ENCODE measurements around the gene SP100.
"Not testable (repeated sequence)": the region's sequence is repeated elsewhere in the genome, so short reads cannot be mapped to it uniquely, and the experiment has no call there.

Gene SP100

GRCh38 chr2:230455005-230455684 lies 39.1 kb downstream of the SP100 start:
- no peaks in the 10 kb centered on the region for H3K27me3 ChIP-seq (ENCODE audit: low read depth)
- no peak for DNase-seq (ENCODE audit: low spot score in 2 of 2)
- H3K4me1 ChIP-seq = no peaks in the 10 kb centered on the region
- in situ Hi-C loops (cut with MboI; ENCODE audit: low sequenced_read_pairs) = no loop called here
- H3K4me3 ChIP-seq = no peak overlapping the region
- H3K9me3 ChIP-seq = no peaks in the 10 kb centered on the region
- H3K36me3 ChIP-seq (replicated peaks) = no peaks in the 10 kb centered on the region

GRCh38 chr2:230457073-230457768 lies 41.2 kb downstream of the SP100 start:
- Histone ChIP-seq H3K4me3 (no peak overlapping the region), H3K36me3 (replicated peaks) (no peaks in the 10 kb centered on the region)
- in situ Hi-C loops (cut with MboI; ENCODE audit: low sequenced_read_pairs) = no loop called here

GRCh38 chr2:230457793-230458192 lies 41.8 kb downstream of the SP100 start:
- H3K9me3 ChIP-seq = no peaks in the 10 kb centered on the region
- no peak for DNase-seq (ENCODE audit: low spot score in 2 of 2)
- no peaks in the 10 kb centered on the region for H3K36me3 ChIP-seq (replicated peaks)
- no peaks in the 10 kb centered on the region for H3K4me1 ChIP-seq
- no peak overlapping the region for H3K4me3 ChIP-seq
- in situ Hi-C loops (cut with MboI; ENCODE audit: low sequenced_read_pairs) = no loop called here
- H3K27me3 ChIP-seq (ENCODE audit: low read depth) = no peaks in the 10 kb centered on the region

More at GRCh38 chr2:230457073-230457768, 41.2 kb downstream of the SP100 start:
- H3K9me3 ChIP-seq = no peaks in the 10 kb centered on the region
- H3K27me3 ChIP-seq (ENCODE audit: low read depth) = no peaks in the 10 kb centered on the region
- no peak for DNase-seq (ENCODE audit: low spot score in 2 of 2)
- H3K4me1 ChIP-seq = no peaks in the 10 kb centered on the region

- H3K4me1 ChIP-seq = no peaks in the 10 kb centered on the region
- no peaks in the 10 kb centered on the region for H3K36me3 ChIP-seq (replicated peaks)
- no peaks in the 10 kb centered on the region for H3K27me3 ChIP-seq (ENCODE audit: low read depth)
- in situ Hi-C loops (cut with MboI; ENCODE audit: low sequenced_read_pairs) = no loop called here
- DNase-seq (ENCODE audit: low spot score in 2 of 2) = no peak
- H3K4me3 ChIP-seq = no peak overlapping the region
- no peaks in the 10 kb centered on the region for H3K9me3 ChIP-seq
Measured at GRCh38 chr2:230459216-230459615, 43.2 kb downstream of the SP100 start.

- in situ Hi-C loops (cut with MboI; ENCODE audit: low sequenced_read_pairs) = no loop called here
- Histone ChIP-seq H3K4me1 (no peaks in the 10 kb centered on the region), H3K27me3 (ENCODE audit: low read depth) (no peaks in the 10 kb centered on the region)
Measured at GRCh38 chr2:230471074-230471473, 55.1 kb downstream of the SP100 start.

GRCh38 chr2:230472621-230473018 lies 56.6 kb downstream of the SP100 start:
- Histone ChIP-seq H3K4me3 (no peak overlapping the region), H3K27me3 (ENCODE audit: low read depth) (no peaks in the 10 kb centered on the region), H3K36me3 (replicated peaks) (no peaks in the 10 kb centered on the region), H3K4me1 (no peaks in the 10 kb centered on the region), H3K9me3 (no peaks in the 10 kb centered on the region)
- no peak for DNase-seq (ENCODE audit: low spot score in 2 of 2)
- in situ Hi-C loops (cut with MboI; ENCODE audit: low sequenced_read_pairs) = no loop called here

More at GRCh38 chr2:230471074-230471473, 55.1 kb downstream of the SP100 start:
- Histone ChIP-seq H3K9me3 (no peaks in the 10 kb centered on the region), H3K36me3 (replicated peaks) (no peaks in the 10 kb centered on the region), H3K4me3 (no peak overlapping the region)
- no peak for DNase-seq (ENCODE audit: low spot score in 2 of 2)

GRCh38 chr2:230473378-230473777 lies 57.4 kb downstream of the SP100 start:
- Histone ChIP-seq H3K27me3 (ENCODE audit: low read depth) (no peaks in the 10 kb centered on the region), H3K4me3 (no peak overlapping the region), H3K36me3 (replicated peaks) (no peaks in the 10 kb centered on the region), H3K9me3 (no peaks in the 10 kb centered on the region), H3K4me1 (no peaks in the 10 kb centered on the region)
- no peak for DNase-seq (ENCODE audit: low spot score in 2 of 2)
- in situ Hi-C loops (cut with MboI; ENCODE audit: low sequenced_read_pairs) = no loop called here

GRCh38 chr2:230475143-230475542 lies 59.1 kb downstream of the SP100 start:
- DNase-seq (ENCODE audit: low spot score in 2 of 2) = no peak
- Histone ChIP-seq H3K27me3 (ENCODE audit: low read depth) (no peaks in the 10 kb centered on the region), H3K9me3 (no peaks in the 10 kb centered on the region), H3K36me3 (replicated peaks) (no peaks in the 10 kb centered on the region), H3K4me1 (no peaks in the 10 kb centered on the region), H3K4me3 (no peak overlapping the region)
- in situ Hi-C loops (cut with MboI; ENCODE audit: low sequenced_read_pairs) = no loop called here

- Histone ChIP-seq H3K9me3 (no peaks in the 10 kb centered on the region; the same call in 1 of the 2 replicates), H3K4me1 (no peaks in the 10 kb centered on the region), H3K36me3 (replicated peaks) (no peaks in the 10 kb centered on the region), H3K4me3 (no peak overlapping the region), H3K27me3 (ENCODE audit: low read depth) (no peaks in the 10 kb centered on the region)
- in situ Hi-C loops (cut with MboI; ENCODE audit: low sequenced_read_pairs) = no loop called here
- DNase-seq (ENCODE audit: low spot score in 2 of 2) = no peak
Measured at GRCh38 chr2:230485801-230486341, 69.9 kb downstream of the SP100 start.

- H3K9me3 ChIP-seq; H3K4me3 ChIP-seq; H3K4me1 ChIP-seq; DNase-seq (ENCODE audit: low spot score in 2 of 2); H3K36me3 ChIP-seq (replicated peaks); in situ Hi-C loops (cut with MboI; ENCODE audit: low sequenced_read_pairs); H3K27me3 ChIP-seq (ENCODE audit: low read depth): not testable (repeated sequence)
Measured at GRCh38 chr2:230491219-230491618, 75.2 kb downstream of the SP100 start.

GRCh38 chr2:230492107-230492506 lies 76.1 kb downstream of the SP100 start:
- Histone ChIP-seq H3K36me3 (replicated peaks) (no peaks in the 10 kb centered on the region), H3K4me3 (no peak overlapping the region), H3K4me1 (no peaks in the 10 kb centered on the region), H3K9me3 (no peaks in the 10 kb centered on the region), H3K27me3 (ENCODE audit: low read depth) (no peaks in the 10 kb centered on the region)
- in situ Hi-C loops (cut with MboI; ENCODE audit: low sequenced_read_pairs) = no loop called here
- no peak for DNase-seq (ENCODE audit: low spot score in 2 of 2)

GRCh38 chr2:230494980-230495379 lies 79.0 kb downstream of the SP100 start:
- Histone ChIP-seq H3K9me3 (no peaks in the 10 kb centered on the region), H3K4me1 (no peaks in the 10 kb centered on the region)

GRCh38 chr2:230496891-230497290 lies 80.9 kb downstream of the SP100 start:
- no peak for DNase-seq (ENCODE audit: low spot score in 2 of 2)
- no peaks in the 10 kb centered on the region for H3K36me3 ChIP-seq (replicated peaks)
- H3K4me3 ChIP-seq = no peak overlapping the region
- no peaks in the 10 kb centered on the region for H3K4me1 ChIP-seq
- H3K9me3 ChIP-seq = no peaks in the 10 kb centered on the region
- in situ Hi-C loops (cut with MboI; ENCODE audit: low sequenced_read_pairs) = no loop called here
- no peaks in the 10 kb centered on the region for H3K27me3 ChIP-seq (ENCODE audit: low read depth)

More at GRCh38 chr2:230494980-230495379, 79.0 kb downstream of the SP100 start:
- DNase-seq (ENCODE audit: low spot score in 2 of 2) = no peak
- in situ Hi-C loops (cut with MboI; ENCODE audit: low sequenced_read_pairs) = no loop called here
- H3K27me3 ChIP-seq (ENCODE audit: low read depth) = no peaks in the 10 kb centered on the region
- H3K36me3 ChIP-seq (replicated peaks) = no peaks in the 10 kb centered on the region
- no peak overlapping the region for H3K4me3 ChIP-seq

- no peaks in the 10 kb centered on the region for H3K9me3 ChIP-seq
- DNase-seq (ENCODE audit: low spot score in 2 of 2) = no peak
- no peaks in the 10 kb centered on the region for H3K36me3 ChIP-seq (replicated peaks)
- no peaks in the 10 kb centered on the region for H3K27me3 ChIP-seq (ENCODE audit: low read depth)
- no peak overlapping the region for H3K4me3 ChIP-seq
- no peaks in the 10 kb centered on the region for H3K4me1 ChIP-seq
- in situ Hi-C loops (cut with MboI; ENCODE audit: low sequenced_read_pairs) = no loop called here
Measured at GRCh38 chr2:230498506-230499107, 82.6 kb downstream of the SP100 start.
